ENCODE data around the gene CHMP1A.

CHMP1A gene

GRCh38 chr16:89616623-89617022, 40.9 kb downstream of the CHMP1A start:
- ATAC-seq (ENCODE audit: low read depth) (no peak), DNase-seq (ENCODE audit: low spot score in 2 of 2) (no peak)
- no peaks in the 10 kb centered on the region for H3K36me3 Mint-ChIP-seq
- H3K4me1 Mint-ChIP-seq = peaks cover 7% of the 10 kb centered on the region
- H3K4me3 Mint-ChIP-seq = no peak overlapping the region
- H3K27me3 Mint-ChIP-seq = peaks cover 18% of the 10 kb centered on the region
- peaks cover 5% of the 10 kb centered on the region for H3K9me3 Mint-ChIP-seq
- peak overlapping the region; percentile 90 for H3K27ac Mint-ChIP-seq

GRCh38 chr16:89615596-89616090, 41.9 kb downstream of the CHMP1A start:
- peak in 1 of 2 donors; percentile 29 for DNase-seq (ENCODE audit: low spot score in 2 of 2)
- Mint-ChIP-seq H3K4me3 (no peak overlapping the region), H3K9me3 (peaks cover 5% of the 10 kb centered on the region), H3K36me3 (no peaks in the 10 kb centered on the region), H3K4me1 (peaks cover 7% of the 10 kb centered on the region), H3K27ac (no peak overlapping the region), H3K27me3 (peaks cover 13% of the 10 kb centered on the region)
- peak; percentile 37 for ATAC-seq (ENCODE audit: low read depth)

DNA sequence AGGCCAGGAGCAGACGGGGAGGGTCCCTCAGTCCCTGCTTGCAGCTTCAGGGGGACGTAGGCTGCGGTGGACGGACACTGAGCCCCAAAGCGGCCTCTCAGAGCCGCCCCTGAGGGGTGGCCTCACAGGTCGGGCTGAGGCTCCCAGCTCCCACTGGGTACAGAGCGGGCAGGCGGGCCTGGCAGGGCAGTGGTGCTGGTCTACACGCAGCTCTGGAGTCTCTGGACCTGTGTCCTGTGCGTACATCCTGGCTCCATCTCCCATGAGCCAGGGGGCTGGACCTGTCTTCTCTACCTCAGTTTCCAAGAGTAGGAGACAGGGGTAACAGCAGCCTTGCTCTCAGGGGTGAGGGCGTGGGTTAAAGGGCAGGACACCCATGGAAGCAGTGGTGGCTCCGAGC, 42.3 kb downstream of the CHMP1A start:
- H3K4me1 Mint-ChIP-seq = peaks cover 7% of the 10 kb centered on the region
- DNase-seq (ENCODE audit: low spot score in 2 of 2) = no peak
- peaks cover 5% of the 10 kb centered on the region for H3K9me3 Mint-ChIP-seq
- H3K36me3 Mint-ChIP-seq = no peaks in the 10 kb centered on the region
- peaks cover 10% of the 10 kb centered on the region for H3K27me3 Mint-ChIP-seq
- no peak overlapping the region for H3K4me3 Mint-ChIP-seq
- H3K27ac Mint-ChIP-seq = no peak overlapping the region
- no peak for ATAC-seq (ENCODE audit: low read depth)

DNA sequence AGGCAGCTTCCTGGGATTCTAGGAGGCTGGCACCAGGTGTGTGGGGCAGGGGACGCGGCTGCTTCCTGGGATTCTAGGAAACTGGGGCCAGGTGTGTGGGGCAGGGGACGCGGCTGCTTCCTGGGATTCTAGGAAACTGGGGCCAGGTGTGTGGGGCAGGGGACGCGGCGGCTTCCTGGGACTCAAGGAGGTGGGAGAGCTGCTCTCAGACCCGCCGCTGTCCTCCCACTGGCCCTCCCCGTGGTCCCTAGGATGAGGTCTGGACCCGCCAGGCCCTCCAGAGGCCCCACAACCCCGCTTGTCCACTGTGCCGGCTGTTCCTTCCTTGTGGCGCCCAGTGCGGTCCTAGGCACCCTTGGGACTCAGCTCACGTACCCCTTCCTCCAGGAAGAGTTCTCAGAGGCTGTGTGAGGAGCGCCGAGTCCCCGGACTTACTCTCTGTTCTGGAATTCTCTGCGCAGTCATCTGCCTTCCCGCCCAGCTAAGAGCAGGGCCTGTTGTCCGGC, 43.5 kb downstream of the CHMP1A start:
- peaks cover 7% of the 10 kb centered on the region for H3K4me1 Mint-ChIP-seq
- no peak for DNase-seq (ENCODE audit: low spot score in 2 of 2)

DNA sequence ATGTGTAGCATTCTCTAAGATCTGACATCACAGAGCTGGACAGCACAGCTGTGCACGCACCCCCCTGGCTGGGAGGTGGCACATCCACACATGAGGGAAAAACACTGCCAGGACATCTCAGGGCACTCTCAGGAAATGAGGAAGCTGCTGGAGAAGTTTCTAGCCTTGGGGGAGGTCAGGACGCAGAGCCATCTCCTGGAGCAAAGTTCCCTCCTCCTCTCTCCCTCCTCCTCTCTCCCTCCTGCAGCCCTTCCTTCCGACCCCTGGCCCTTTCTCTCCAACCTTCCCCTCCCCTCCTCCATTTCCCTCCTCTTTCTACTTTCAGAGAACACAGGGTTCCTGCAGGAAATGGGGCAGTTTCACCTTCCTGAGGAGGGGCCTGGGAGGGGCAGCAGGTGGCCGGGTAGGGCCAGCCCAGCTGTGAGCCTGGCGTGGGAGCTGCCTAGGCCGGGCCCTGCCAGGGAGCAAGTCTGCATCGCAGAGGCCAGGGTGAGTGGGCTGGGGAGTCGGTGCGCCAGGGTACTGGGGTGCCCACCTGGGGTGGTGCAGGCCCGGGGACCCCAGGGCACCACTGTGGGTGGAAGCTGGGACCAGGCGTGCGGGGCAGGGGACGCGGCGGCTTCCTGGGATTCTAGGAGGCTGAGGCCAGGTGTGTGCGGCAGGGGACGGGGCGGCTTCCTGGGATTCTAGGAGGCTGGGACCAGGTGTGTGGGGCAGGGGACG, 44.1 kb downstream of the CHMP1A start, which contains the start of gene DPEP1:
DPEP1 (plus strand) TSS at position 412 of the 723 bp plus-strand sequence. CDS start 16,769 bp downstream, outside the sequence.
- H3K27ac Mint-ChIP-seq = no peak within 1 kb of the TSS
- DNase-seq (ENCODE audit: low spot score in 2 of 2) (no peak), ATAC-seq (ENCODE audit: low read depth) (no peak)
- H3K4me1 Mint-ChIP-seq = peaks cover 7% of the 10 kb centered on the region
- peaks cover 10% of the 10 kb centered on the region for H3K27me3 Mint-ChIP-seq
- H3K9me3 Mint-ChIP-seq = peaks cover 5% of the 10 kb centered on the region
- no peaks in the 10 kb centered on the region for H3K36me3 Mint-ChIP-seq
- no peak within 1 kb of the TSS for H3K4me3 Mint-ChIP-seq

More for the DNA sequence above, 43.5 kb downstream of the CHMP1A start:
- peaks cover 5% of the 10 kb centered on the region for H3K9me3 Mint-ChIP-seq
- H3K27ac Mint-ChIP-seq = no peak overlapping the region
- peaks cover 10% of the 10 kb centered on the region for H3K27me3 Mint-ChIP-seq
- no peak for ATAC-seq (ENCODE audit: low read depth)
- H3K4me3 Mint-ChIP-seq = no peak overlapping the region
- H3K36me3 Mint-ChIP-seq = no peaks in the 10 kb centered on the region

DNA sequence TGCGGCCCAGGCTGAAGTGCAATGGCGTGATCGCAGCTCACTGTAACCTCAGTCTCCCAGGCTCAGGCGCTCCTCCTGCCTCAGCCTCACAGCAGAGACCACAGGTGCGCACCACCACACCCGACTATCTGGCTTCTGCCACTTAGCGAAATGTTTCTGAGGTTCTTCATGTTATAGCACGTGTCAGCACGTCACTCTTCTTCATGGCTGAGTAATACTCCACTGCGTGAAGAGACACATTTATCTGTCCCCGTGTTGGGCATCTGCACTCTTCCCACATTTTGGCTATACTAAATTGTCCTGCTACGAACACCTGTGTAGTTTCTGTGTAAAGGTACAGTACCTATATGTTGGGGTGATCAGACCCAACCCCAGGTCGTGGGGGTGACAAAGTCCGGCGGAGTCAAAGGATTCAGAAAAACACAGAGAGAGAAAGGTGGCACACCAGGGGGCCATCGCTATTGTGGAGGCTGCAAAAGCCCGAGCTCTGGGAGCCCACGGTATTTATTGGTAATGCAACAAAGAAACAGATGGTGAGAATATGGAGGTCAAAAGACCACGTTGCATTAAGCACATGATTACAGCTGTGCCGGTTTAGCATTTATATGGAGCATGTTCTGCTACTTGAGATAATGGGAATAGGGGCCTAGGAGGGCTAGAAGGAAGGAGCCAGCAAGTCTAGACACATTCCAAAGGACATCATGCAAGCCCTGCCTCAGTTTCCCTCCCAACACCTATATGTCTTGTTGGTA, 44.9 kb downstream of the CHMP1A start:
- peaks cover 7% of the 10 kb centered on the region for H3K4me1 Mint-ChIP-seq
- H3K27ac Mint-ChIP-seq = no peak overlapping the region
- no peaks in the 10 kb centered on the region for H3K36me3 Mint-ChIP-seq
- ATAC-seq (ENCODE audit: low read depth) = no peak
- H3K4me3 Mint-ChIP-seq = no peak overlapping the region
- peaks cover 5% of the 10 kb centered on the region for H3K9me3 Mint-ChIP-seq
- DNase-seq (ENCODE audit: low spot score in 2 of 2) = no peak
- peaks cover 10% of the 10 kb centered on the region for H3K27me3 Mint-ChIP-seq

DNA sequence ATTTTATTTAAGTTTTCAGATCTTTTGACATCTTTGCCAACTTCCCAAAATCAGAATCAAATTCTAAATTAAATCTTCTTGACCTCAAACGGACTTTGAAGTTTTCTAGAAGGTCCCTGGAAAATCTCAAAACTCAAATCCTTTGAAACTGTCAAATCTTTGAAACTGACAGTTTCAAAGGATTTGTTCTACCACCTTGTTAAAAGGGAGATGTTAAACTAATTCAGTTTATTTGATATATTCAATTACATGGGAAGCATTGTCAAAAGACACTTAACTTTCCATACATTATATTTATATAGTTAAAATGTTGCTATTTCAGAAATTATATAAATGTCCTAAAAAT, 47.4 kb downstream of the CHMP1A start:
- Mint-ChIP-seq H3K9me3 (no peaks in the 10 kb centered on the region), H3K4me3 (no peak overlapping the region), H3K36me3 (no peaks in the 10 kb centered on the region), H3K27me3 (peaks cover 10% of the 10 kb centered on the region), H3K27ac (no peak overlapping the region), H3K4me1 (peaks cover 2% of the 10 kb centered on the region)
- no peak for DNase-seq (ENCODE audit: low spot score in 2 of 2)
- no peak for ATAC-seq (ENCODE audit: low read depth)

GRCh38 chr16:89607937-89608740, 49.4 kb downstream of the CHMP1A start:
- ATAC-seq (ENCODE audit: low read depth) (no peak), DNase-seq (ENCODE audit: low spot score in 2 of 2) (no peak)
- H3K4me3 Mint-ChIP-seq = no peak overlapping the region
- no peaks in the 10 kb centered on the region for H3K36me3 Mint-ChIP-seq
- H3K27ac Mint-ChIP-seq = no peak overlapping the region
- H3K27me3 Mint-ChIP-seq = peaks cover 9% of the 10 kb centered on the region
- peaks cover 2% of the 10 kb centered on the region for H3K4me1 Mint-ChIP-seq
- H3K9me3 Mint-ChIP-seq = no peaks in the 10 kb centered on the region

DNA sequence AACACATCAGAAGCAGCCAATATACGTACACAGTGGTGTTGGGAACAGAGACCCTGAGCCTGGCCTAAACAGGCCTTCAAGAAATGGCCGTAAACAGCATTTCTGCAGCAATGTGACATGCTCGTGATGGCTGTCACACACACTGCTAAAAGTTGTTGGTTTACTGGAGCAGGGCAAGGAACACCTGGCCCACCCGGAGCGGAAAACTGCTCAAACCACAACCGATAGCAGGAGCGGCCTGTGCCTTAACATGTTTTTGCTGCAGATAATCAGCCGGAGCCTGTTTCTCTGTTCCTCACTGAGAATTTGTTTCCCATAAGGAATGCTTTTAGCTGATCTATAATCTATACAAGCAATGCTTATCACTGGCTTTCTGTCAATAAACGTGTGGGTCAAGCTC, 50.1 kb downstream of the CHMP1A start:
- ATAC-seq (ENCODE audit: low read depth) = no peak
- DNase-seq (ENCODE audit: low spot score in 2 of 2) = no peak

DNA sequence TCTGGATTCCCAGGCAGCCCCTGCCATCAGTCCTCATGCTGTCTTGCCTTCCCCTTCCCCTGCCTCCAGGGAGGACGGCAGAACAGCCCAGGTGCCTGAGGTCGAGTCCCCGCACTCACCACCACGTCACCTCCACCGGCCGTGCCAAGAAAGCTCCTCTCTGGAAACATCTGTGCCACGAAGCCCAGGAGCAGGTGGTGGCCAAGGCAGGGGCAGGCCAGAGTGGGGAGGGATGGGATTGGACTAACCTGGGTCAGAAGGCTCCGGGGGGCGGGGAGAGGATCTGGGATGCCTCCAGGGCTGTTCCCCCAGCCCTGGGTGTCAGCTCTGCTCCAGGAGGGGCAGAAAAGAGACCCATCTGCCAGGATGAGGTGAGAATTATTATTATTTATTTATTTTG, 51.5 kb downstream of the CHMP1A start:
- no peaks in the 10 kb centered on the region for H3K9me3 Mint-ChIP-seq
- ATAC-seq (ENCODE audit: low read depth) (no peak), DNase-seq (ENCODE audit: low spot score in 2 of 2) (no peak)
- peaks cover 8% of the 10 kb centered on the region for H3K27me3 Mint-ChIP-seq
- H3K4me3 Mint-ChIP-seq = no peak overlapping the region
- no peaks in the 10 kb centered on the region for H3K36me3 Mint-ChIP-seq
- peaks cover 6% of the 10 kb centered on the region for H3K4me1 Mint-ChIP-seq
- H3K27ac Mint-ChIP-seq = no peak overlapping the region

More for the DNA sequence above, 50.1 kb downstream of the CHMP1A start:
- H3K27ac Mint-ChIP-seq = no peak overlapping the region
- no peaks in the 10 kb centered on the region for H3K9me3 Mint-ChIP-seq
- H3K4me1 Mint-ChIP-seq = peaks cover 6% of the 10 kb centered on the region
- H3K36me3 Mint-ChIP-seq = no peaks in the 10 kb centered on the region
- H3K27me3 Mint-ChIP-seq = peaks cover 10% of the 10 kb centered on the region
- H3K4me3 Mint-ChIP-seq = no peak overlapping the region

GRCh38 chr16:89605186-89605970, 52.1 kb downstream of the CHMP1A start:
- DNase-seq (ENCODE audit: low spot score in 2 of 2) (no peak), ATAC-seq (ENCODE audit: low read depth) (no peak)
- no peak overlapping the region for H3K27ac Mint-ChIP-seq
- peaks cover 8% of the 10 kb centered on the region for H3K27me3 Mint-ChIP-seq
- no peak overlapping the region for H3K4me3 Mint-ChIP-seq
- no peaks in the 10 kb centered on the region for H3K9me3 Mint-ChIP-seq
- H3K36me3 Mint-ChIP-seq = no peaks in the 10 kb centered on the region
- H3K4me1 Mint-ChIP-seq = peaks cover 6% of the 10 kb centered on the region

DNA sequence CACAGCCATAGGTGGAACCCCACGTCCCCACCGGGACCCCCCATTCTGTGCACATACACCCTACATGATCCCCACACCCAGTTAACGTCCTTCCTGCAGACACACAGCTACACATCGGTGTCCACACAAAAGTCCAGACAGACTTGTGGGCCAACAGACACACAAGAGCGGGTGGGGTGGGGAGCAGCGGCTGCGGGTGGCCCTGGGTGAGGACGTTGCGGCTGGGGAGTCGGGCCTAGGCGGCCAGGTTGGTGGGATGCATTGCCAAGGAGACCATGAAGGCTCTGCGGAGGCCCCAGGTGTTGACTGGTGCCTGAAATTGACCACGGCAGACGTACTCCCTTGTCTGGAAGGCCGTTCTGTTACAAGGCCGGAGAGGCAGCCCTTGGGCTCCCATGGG, 52.7 kb downstream of the CHMP1A start:
- H3K4me1 Mint-ChIP-seq = peaks cover 6% of the 10 kb centered on the region
- DNase-seq (ENCODE audit: low spot score in 2 of 2) (no peak), ATAC-seq (ENCODE audit: low read depth) (no peak)
- H3K27ac Mint-ChIP-seq = no peak overlapping the region
- H3K36me3 Mint-ChIP-seq = no peaks in the 10 kb centered on the region
- H3K27me3 Mint-ChIP-seq = peaks cover 6% of the 10 kb centered on the region
- no peak overlapping the region for H3K4me3 Mint-ChIP-seq
- H3K9me3 Mint-ChIP-seq = no peaks in the 10 kb centered on the region

GRCh38 chr16:89602952-89603590, 54.4 kb downstream of the CHMP1A start:
- no peaks in the 10 kb centered on the region for H3K36me3 Mint-ChIP-seq
- H3K27me3 Mint-ChIP-seq = peaks cover 6% of the 10 kb centered on the region
- H3K4me3 Mint-ChIP-seq = no peak overlapping the region
- H3K9me3 Mint-ChIP-seq = no peaks in the 10 kb centered on the region
- no peak for DNase-seq (ENCODE audit: low spot score in 2 of 2)
- H3K4me1 Mint-ChIP-seq = peaks cover 9% of the 10 kb centered on the region
- no peak overlapping the region for H3K27ac Mint-ChIP-seq
- ATAC-seq (ENCODE audit: low read depth) = no peak
